ENCODE measurements around the gene FAR2. TPM values are rescaled to one million over a fixed set of nuclear protein-coding genes. Genes with fewer than 3 reads are reported as not detected.

Gene FAR2
- total RNA-seq, 1 donor from 2014 or later: 19.5 TPM

GRCh38 chr12:29306682-29307081 is 157.6 kb downstream of the FAR2 start:
- no peaks in the 10 kb centered on the region for H3K4me1 ChIP-seq
- Mint-ChIP-seq H3K27ac (no peak overlapping the region), H3K9me3 (no peaks in the 10 kb centered on the region), H3K36me3 (no peaks in the 10 kb centered on the region), H3K27me3 (ENCODE audit: insufficient read depth, low read depth) (no peaks in the 10 kb centered on the region), H3K4me1 (no peaks in the 10 kb centered on the region), H3K4me3 (no peak overlapping the region)
- no peaks in the 10 kb centered on the region for H3K79me2 ChIP-seq (ENCODE audit: low read depth)
- H3K9me3 ChIP-seq (ENCODE audit: low read depth): no peaks in the 10 kb centered on the region
- no peak overlapping the region for H2AFZ ChIP-seq (replicated peaks)
- H3F3A ChIP-seq (ENCODE audit: low read depth): no peaks in the 10 kb centered on the region
- TF ChIP-seq EZH2 (IDR thresholded peaks at IDR 0.05) (no peak), EZH2phosphoT487 (IDR thresholded peaks at IDR 0.05) (no peak), CTCF (IDR thresholded peaks at IDR 0.05) (no peak)
- H4K20me1 ChIP-seq (ENCODE audit: low read depth): no peaks in the 10 kb centered on the region
- no peaks in the 10 kb centered on the region for H3K27me3 ChIP-seq
- no peaks in the 10 kb centered on the region for H3K36me3 ChIP-seq
- H3K4me2 ChIP-seq: no peak overlapping the region
- no peak overlapping the region for H3K9ac ChIP-seq
- no peak overlapping the region for H3K4me3 ChIP-seq
- DNase-seq (ENCODE audit: low spot score): no peak
- no peak overlapping the region for H3K27ac ChIP-seq

GRCh38 chr12:29309320-29309902 is 160.3 kb downstream of the FAR2 start:
- Mint-ChIP-seq H3K36me3 (no peaks in the 10 kb centered on the region), H3K4me3 (no peak overlapping the region), H3K27me3 (ENCODE audit: insufficient read depth, low read depth) (no peaks in the 10 kb centered on the region), H3K4me1 (no peaks in the 10 kb centered on the region), H3K27ac (no peak overlapping the region), H3K9me3 (no peaks in the 10 kb centered on the region)
- H3K9me3 ChIP-seq (ENCODE audit: low read depth): no peaks in the 10 kb centered on the region
- H3K4me2 ChIP-seq: no peak overlapping the region
- no peaks in the 10 kb centered on the region for H3K36me3 ChIP-seq
- H3K9ac ChIP-seq: no peak overlapping the region
- TF ChIP-seq CTCF (IDR thresholded peaks at IDR 0.05) (peak; percentile 59), EZH2 (IDR thresholded peaks at IDR 0.05) (no peak)
- H3K4me1 ChIP-seq: no peaks in the 10 kb centered on the region
- H3K79me2 ChIP-seq (ENCODE audit: low read depth): no peaks in the 10 kb centered on the region
- H4K20me1 ChIP-seq (ENCODE audit: low read depth): no peaks in the 10 kb centered on the region
- no peak overlapping the region for H2AFZ ChIP-seq (replicated peaks)
- no peaks in the 10 kb centered on the region for H3K27me3 ChIP-seq
- no peaks in the 10 kb centered on the region for H3F3A ChIP-seq (ENCODE audit: low read depth)
- DNase-seq (ENCODE audit: low spot score): no peak
- no peak overlapping the region for H3K27ac ChIP-seq
- no peak overlapping the region for H3K4me3 ChIP-seq

GRCh38 chr12:29310899-29311298 is 161.8 kb downstream of the FAR2 start:
- no peaks in the 10 kb centered on the region for H3K27me3 ChIP-seq
- H3K4me3 Mint-ChIP-seq: no peak overlapping the region
- H3K27ac Mint-ChIP-seq: no peak overlapping the region
- no peaks in the 10 kb centered on the region for H3K9me3 Mint-ChIP-seq
- TF ChIP-seq EZH2 (IDR thresholded peaks at IDR 0.05) (no peak), CTCF (IDR thresholded peaks at IDR 0.05) (no peak), EZH2phosphoT487 (IDR thresholded peaks at IDR 0.05) (no peak)
- DNase-seq (ENCODE audit: low spot score): no peak
- H3K36me3 Mint-ChIP-seq: no peaks in the 10 kb centered on the region
- no peaks in the 10 kb centered on the region for H3K9me3 ChIP-seq (ENCODE audit: low read depth)
- no peaks in the 10 kb centered on the region for H3K36me3 ChIP-seq
- H3K4me1 ChIP-seq: no peaks in the 10 kb centered on the region
- no peaks in the 10 kb centered on the region for H3K4me1 Mint-ChIP-seq
- H3F3A ChIP-seq (ENCODE audit: low read depth): no peaks in the 10 kb centered on the region
- H3K79me2 ChIP-seq (ENCODE audit: low read depth): no peaks in the 10 kb centered on the region
- H3K27ac ChIP-seq: no peak overlapping the region
- H2AFZ ChIP-seq (replicated peaks): no peak overlapping the region
- H4K20me1 ChIP-seq (ENCODE audit: low read depth): no peaks in the 10 kb centered on the region
- H3K9ac ChIP-seq: no peak overlapping the region
- no peak overlapping the region for H3K4me2 ChIP-seq
- no peak overlapping the region for H3K4me3 ChIP-seq
- H3K27me3 Mint-ChIP-seq (ENCODE audit: insufficient read depth, low read depth): no peaks in the 10 kb centered on the region

Data from neural progenitor cell (in vitro differentiated cells).